22Rv1 (cell line): ENCODE data around the gene ZNF275.

Source experiments
- CTCF ChIP-seq: fragments of 450-650 bp; IDR thresholded peaks from 2 replicates; pipeline ENCODE4 v1.5.1; 2017; ENCODE audit warnings: mild to moderate bottlenecking
- ZFX ChIP-seq: fragments of 450-650 bp; IDR thresholded peaks from 2 replicates; pipeline ENCODE4 v1.6.1; 2017; ENCODE audit warnings: antibody characterized with exemption, borderline replicate concordance

DNA sequence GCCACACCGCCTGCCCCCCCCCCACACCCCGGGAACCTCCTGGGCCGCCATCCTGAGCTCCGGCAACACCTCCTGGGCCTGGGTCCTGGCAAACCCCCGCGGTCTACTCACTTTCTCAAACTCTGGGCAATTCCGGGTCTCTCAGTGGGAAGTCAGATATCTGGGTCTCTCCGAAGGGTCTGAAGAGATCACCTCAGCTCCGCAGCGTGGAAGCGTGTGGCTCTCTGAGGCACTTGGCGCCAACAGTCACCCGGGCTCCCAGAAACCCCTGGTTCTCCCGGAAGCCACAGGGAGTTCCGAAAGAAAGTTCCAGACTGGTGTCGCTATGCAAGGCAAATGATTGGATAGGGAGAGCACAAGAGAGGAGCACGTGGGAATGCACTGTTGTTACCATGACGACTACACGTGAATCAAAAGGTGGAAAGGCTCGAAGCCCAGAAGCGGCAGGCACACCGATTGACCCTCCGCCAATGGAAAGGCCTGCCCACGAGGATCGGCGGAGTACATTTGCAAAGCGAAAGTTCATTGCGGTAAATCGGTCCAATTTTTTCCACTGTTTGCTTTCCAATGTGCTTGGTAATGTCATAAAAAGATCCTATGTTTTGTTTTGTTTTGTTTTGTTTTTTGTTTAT is 67.3 kb downstream of the ZNF275 start, which contains the start of gene PNMA6E:
- no peak for TF ChIP-seq CTCF
- no peak for TF ChIP-seq ZFX
